ENCODE data around the gene NR1H2. TPM values are rescaled to one million over a fixed set of nuclear protein-coding genes. Genes with fewer than 3 reads are reported as not detected.

Gene NR1H2
- total RNA-seq, 1 donor from 2014 or later, result 44.2 TPM

DNA sequence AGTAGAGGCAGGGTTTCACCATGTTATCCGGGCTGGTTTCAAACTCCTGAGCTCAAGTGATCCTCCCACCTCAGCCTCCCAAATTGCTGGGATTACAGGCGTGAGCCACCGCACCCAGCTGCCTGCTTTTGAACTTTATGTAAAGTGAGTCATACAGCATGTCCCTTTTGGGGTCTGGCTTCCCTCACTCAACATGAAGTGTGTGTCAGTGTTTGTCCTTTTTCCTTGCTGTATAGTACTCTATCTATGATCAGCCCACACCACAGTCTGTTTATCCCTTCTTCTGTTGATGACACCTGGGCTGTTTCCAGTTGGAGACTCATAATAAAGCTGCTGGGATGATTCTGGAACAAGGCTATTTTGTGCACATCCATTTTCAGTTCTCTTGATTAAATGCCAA, 44.6 kb downstream of the NR1H2 start:
- FAIRE-seq (no peak), DNase-seq (ENCODE audit: low read depth) (no peak)
- H3K36me3 ChIP-seq (ENCODE audit: control insufficient read depth, insufficient read depth, low read length), result no peaks in the 10 kb centered on the region
- no peak for TF ChIP-seq CTCF (IDR thresholded peaks at IDR 0.05; ENCODE audit: insufficient read depth, low read length, severe bottlenecking)
- H3K4me3 ChIP-seq (ENCODE audit: low read depth, low read length), result no peak overlapping the region
- H3K27me3 ChIP-seq (ENCODE audit: control insufficient read depth, insufficient read depth, low read length), result peaks cover 3% of the 10 kb centered on the region

GRCh38 chr19:50422397-50423278, 46.4 kb downstream of the NR1H2 start:
- DNase-seq (ENCODE audit: low read depth) (no peak), FAIRE-seq (no peak)
- Histone ChIP-seq H3K27me3 (ENCODE audit: control insufficient read depth, insufficient read depth, low read length) (peaks cover 3% of the 10 kb centered on the region), H3K4me3 (ENCODE audit: low read depth, low read length) (no peak overlapping the region), H3K36me3 (ENCODE audit: control insufficient read depth, insufficient read depth, low read length) (no peaks in the 10 kb centered on the region)
- TF ChIP-seq CTCF (IDR thresholded peaks at IDR 0.05; ENCODE audit: insufficient read depth, low read length, severe bottlenecking), result no peak

DNA sequence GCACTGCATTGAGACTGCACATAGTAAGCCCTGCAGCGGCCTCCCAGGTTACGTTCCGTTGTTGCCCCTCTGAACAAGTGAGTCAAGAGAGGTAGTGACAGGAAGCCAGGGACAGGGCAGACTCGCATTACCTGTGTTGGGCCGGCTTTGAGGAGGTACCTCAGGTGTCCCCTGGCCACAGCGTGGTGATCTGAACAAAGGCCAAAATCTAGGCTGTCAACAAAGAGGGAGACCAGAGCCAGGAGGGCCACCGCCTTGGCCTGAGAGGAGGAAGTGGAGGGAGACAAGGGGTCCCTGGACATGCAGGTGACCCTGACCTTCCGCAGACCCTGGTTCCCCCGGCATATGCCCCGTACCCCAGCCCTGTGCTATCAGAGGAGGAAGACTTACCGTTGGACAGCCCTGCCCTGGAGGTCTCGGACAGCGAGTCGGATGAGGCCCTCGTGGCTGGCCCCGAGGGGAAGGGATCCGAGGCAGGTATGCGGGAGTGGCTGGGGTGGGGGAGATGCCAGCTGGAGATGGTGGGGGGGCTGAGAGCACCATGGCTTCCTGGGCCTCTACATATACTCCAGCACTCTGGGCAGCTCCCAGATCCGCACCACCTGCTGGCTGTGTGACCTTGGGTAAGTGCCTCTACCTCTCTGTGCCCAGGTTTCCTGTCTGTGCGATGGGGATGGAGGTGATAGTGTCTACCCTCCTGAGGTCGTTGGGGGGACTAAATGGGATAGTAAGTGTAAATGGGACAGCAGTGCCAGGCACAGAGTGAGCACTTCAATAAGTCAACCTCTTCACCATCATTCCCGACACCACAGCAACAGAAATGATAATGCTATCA, 47.2 kb downstream of the NR1H2 start:
- FAIRE-seq, result no peak
- no peak for TF ChIP-seq CTCF (IDR thresholded peaks at IDR 0.05; ENCODE audit: insufficient read depth, low read length, severe bottlenecking)
- Histone ChIP-seq H3K27me3 (ENCODE audit: control insufficient read depth, insufficient read depth, low read length) (peaks cover 3% of the 10 kb centered on the region), H3K4me3 (ENCODE audit: low read depth, low read length) (no peak overlapping the region), H3K36me3 (ENCODE audit: control insufficient read depth, insufficient read depth, low read length) (no peaks in the 10 kb centered on the region)
- DNase-seq (ENCODE audit: low read depth), result no peak

- no peaks in the 10 kb centered on the region for H3K27me3 ChIP-seq (ENCODE audit: control insufficient read depth, insufficient read depth, low read length)
- no peak overlapping the region for H3K4me3 ChIP-seq (ENCODE audit: low read depth, low read length)
- no peak for TF ChIP-seq CTCF (IDR thresholded peaks at IDR 0.05; ENCODE audit: insufficient read depth, low read length, severe bottlenecking)
- no peaks in the 10 kb centered on the region for H3K36me3 ChIP-seq (ENCODE audit: control insufficient read depth, insufficient read depth, low read length)
- DNase-seq (ENCODE audit: low read depth) (no peak), FAIRE-seq (no peak)
Measured at GRCh38 chr19:50425581-50425980, 49.3 kb downstream of the NR1H2 start.

DNA sequence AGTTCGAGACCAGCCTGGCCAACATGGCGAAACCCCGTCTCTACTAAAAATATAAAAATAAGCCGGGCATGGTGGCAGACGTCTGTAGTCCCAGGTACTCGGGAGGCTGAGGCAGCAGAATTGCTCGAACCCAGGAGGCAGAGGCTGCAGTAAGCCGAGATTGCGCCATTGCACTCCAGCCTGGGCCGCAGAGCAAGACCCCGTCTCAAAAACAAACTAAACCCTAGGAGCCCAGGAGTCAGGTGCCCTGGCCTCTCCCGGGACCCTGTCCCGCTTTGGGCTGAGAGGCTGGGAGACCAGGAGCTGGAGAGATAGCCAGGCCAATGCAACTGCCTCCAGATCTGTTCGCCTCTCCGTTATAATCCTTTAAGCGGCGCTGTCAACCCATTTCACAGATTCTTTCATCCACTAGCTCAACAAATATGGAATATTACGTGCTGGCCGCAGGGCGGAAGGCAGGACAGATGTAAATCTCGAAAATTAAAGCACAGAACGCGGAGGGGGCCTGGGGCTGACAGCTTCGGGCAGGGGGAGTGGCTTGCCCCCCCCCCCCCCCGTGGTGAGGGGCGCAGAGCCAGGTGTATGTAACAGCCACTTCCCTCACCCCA, 51.2 kb downstream of the NR1H2 start:
- no peak for TF ChIP-seq CTCF (IDR thresholded peaks at IDR 0.05; ENCODE audit: insufficient read depth, low read length, severe bottlenecking)
- Histone ChIP-seq H3K4me3 (ENCODE audit: low read depth, low read length) (peak overlapping the region; percentile 29), H3K27me3 (ENCODE audit: control insufficient read depth, insufficient read depth, low read length) (no peaks in the 10 kb centered on the region), H3K36me3 (ENCODE audit: control insufficient read depth, insufficient read depth, low read length) (no peaks in the 10 kb centered on the region)
- no peak for DNase-seq (ENCODE audit: low read depth)
- no peak for FAIRE-seq
